ENCODE measurements around the gene TESK1. TPM values are rescaled to one million over a fixed set of nuclear protein-coding genes. Genes with fewer than 3 reads are reported as not detected.

TESK1 gene
- total and polyA plus RNA-seq, 2 of the 8 experiments (the other 6 are each of a cell fraction or from before 2014, with no cell fraction given): 13.5 to 13.9 TPM

DNA sequence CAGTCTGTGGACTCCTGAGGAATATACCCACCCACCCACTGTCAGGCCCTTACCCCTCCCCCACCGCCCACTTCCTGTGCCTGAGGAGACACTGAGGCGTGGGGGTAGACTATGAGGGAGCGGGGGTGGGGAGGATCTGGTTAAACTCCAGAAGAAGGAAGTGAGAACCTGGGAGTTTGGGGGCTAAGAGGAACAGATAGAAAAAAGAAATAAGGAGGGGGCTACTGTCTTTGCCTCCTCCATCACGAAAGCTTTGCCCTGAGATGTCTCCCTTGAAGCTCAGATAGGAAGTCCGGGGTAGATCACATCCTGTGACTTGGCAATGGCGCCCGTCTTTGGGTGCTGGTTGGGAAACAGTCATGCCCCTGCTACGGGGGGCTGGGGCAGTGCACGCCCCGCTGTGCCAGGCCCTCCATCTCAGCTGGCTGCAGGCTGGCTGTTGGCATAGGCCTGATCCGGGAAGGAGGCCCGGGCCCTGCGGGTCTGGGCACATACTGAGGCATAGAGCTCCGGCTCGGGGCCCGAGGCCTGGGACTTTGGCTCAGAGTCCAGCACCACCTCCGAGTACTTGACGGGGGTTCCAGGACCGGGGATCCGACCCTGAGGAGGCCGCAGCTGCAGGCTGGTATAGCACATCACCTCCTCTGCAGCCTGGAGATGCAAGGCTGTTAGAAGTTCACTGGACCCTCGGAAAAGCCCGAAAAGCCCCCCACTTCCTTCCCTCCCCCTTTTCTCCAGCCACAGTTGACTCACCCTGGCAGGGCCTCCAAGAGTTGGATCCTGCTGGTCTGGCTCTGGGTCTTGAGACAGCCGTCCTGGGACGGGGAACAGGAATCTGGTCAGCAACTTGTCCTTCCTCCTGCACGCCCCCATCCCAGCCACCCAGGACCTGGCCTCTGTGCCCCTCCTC, 44.6 kb downstream of the TESK1 start:
- no peak overlapping the region; a peak in 1 of 8 replicates for H3K4me3 ChIP-seq (ENCODE audit: extremely low read depth in 1 of 4, insufficient read depth in 2 of 4, low read depth in 3 of 4, low read length in 4 of 4)
- H2BK12ac ChIP-seq (ENCODE audit: low read depth, low read length): peak overlapping the region; percentile 50; the same call in 1 of the 2 replicates
- no peak overlapping the region for H3K27ac ChIP-seq (ENCODE audit: low read depth, low read length)
- peak overlapping the region; percentile 32; the same call in 1 of the 2 replicates for H2BK20ac ChIP-seq (ENCODE audit: low read length)
- H2BK15ac ChIP-seq (ENCODE audit: low read length): 0 out of 2 replicates have a peak overlapping the region, but pooled peaks have one; percentile 72
- H3K56ac ChIP-seq (replicated peaks; ENCODE audit: insufficient read length, low read depth, low read length): no peak overlapping the region
- DNase-seq (ENCODE audit: low read depth in 1 of 2, low spot score in 2 of 2): no peak
- H3K9me3 ChIP-seq (ENCODE audit: insufficient read depth in 2 of 2, low read depth in 1 of 2, low read length in 1 of 2): no peaks in the 10 kb centered on the region
- FAIRE-seq: no peak
- H2AFZ ChIP-seq (ENCODE audit: low read length): no peak overlapping the region
- no peak overlapping the region for H4K91ac ChIP-seq (replicated peaks; ENCODE audit: insufficient read length, low read length)
- H4K5ac ChIP-seq (ENCODE audit: insufficient read length, low read depth, low read length): no peak overlapping the region
- WGBS, 2 experiments (ENCODE audit: extremely low coverage in 1 of 2, insufficient coverage in 1 of 2, insufficient read length in 1 of 2, insufficient replicate concordance in 2 of 2, low coverage in 1 of 2, low lambda C conversion rate in 2 of 2, missing lambda C conversion rate in 1 of 2): 85% methylated on average over 23 of the region's 26 CpGs; no CpG with 5 or more reads in 1 of the 2 experiments
- H3K14ac ChIP-seq (ENCODE audit: insufficient read length): no peak overlapping the region
- no peak overlapping the region for H3K4ac ChIP-seq (replicated peaks; ENCODE audit: insufficient read length, low read depth, low read length)
- no peaks in the 10 kb centered on the region for H4K20me1 ChIP-seq (replicated peaks in 1 of 2; ENCODE audit: control insufficient read depth in 1 of 2, insufficient read depth in 2 of 2, low read length in 2 of 2)
- H4K8ac ChIP-seq (ENCODE audit: extremely low read depth, insufficient read depth, low read length): peak overlapping the region; percentile 9; the same call in 1 of the 2 replicates
- H3K4me2 ChIP-seq (ENCODE audit: insufficient read depth in 1 of 2, low read depth in 2 of 2, low read length in 2 of 2): peak overlapping the region in 1 of 2 experiments; percentile 45; a peak in 1 of 4 replicates
- H3K18ac ChIP-seq (ENCODE audit: extremely low read depth, low read length): no peak overlapping the region
- peak overlapping the region; percentile 52; the same call in 1 of the 2 replicates for H2BK5ac ChIP-seq (ENCODE audit: low read depth, low read length)
- 0 out of 2 replicates have a peak overlapping the region, but pooled peaks have one; percentile 9 for H2AK5ac ChIP-seq (ENCODE audit: low read depth, low read length)
- H3K9ac ChIP-seq (replicated peaks in 1 of 4; ENCODE audit: extremely low read depth in 1 of 4, low read depth in 3 of 4, low read length in 3 of 4): no peak overlapping the region
- H2BK120ac ChIP-seq (replicated peaks; ENCODE audit: low read depth, low read length): peak overlapping the region; percentile 10
- H3K79me2 ChIP-seq (ENCODE audit: control insufficient read depth in 1 of 2, insufficient read depth in 2 of 2, low read length in 2 of 2): no peaks in the 10 kb centered on the region
- ChIA-PET CTCF (ENCODE audit: partially characterized antibody) (interaction anchor here (0.5 to 8.1 kb wide), 11 partner anchors 11 to 83 kb away, joined by 3 to 149 read pairs (median 20); partner anchors contain the start of genes ARHGEF39, CCDC107, CD72 and RMRP), POLR2A (ENCODE audit: partially characterized antibody) (interaction anchor here (0.5 to 6.2 kb wide), 4 partner anchors 7 to 80 kb away, joined by 3 to 53 read pairs (median 3); partner anchors contain the start of genes CCDC107 and RMRP)
- no peaks in the 10 kb centered on the region for H3K36me3 ChIP-seq (ENCODE audit: control insufficient read depth in 2 of 4, insufficient read depth in 4 of 4, low read length in 3 of 4)
- H3K23me2 ChIP-seq (ENCODE audit: low read depth, low read length): peaks cover 10% of the 10 kb centered on the region; the same call in 1 of the 2 replicates
- H3K27me3 ChIP-seq (replicated peaks in 1 of 4; ENCODE audit: control insufficient read depth in 3 of 4, extremely low read depth in 1 of 4, insufficient read depth in 3 of 4, low read length in 3 of 4): no peaks in the 10 kb centered on the region
- no peaks in the 10 kb centered on the region for H3K79me1 ChIP-seq (ENCODE audit: low read depth, low read length)
- no peak overlapping the region for H3K23ac ChIP-seq (ENCODE audit: insufficient read length)
- H3K4me1 ChIP-seq (replicated peaks in 1 of 4; ENCODE audit: control insufficient read depth in 3 of 4, insufficient read depth in 4 of 4, low read length in 3 of 4): peaks cover 0 to 17% (median 12%) of the 10 kb centered on the region in 4 experiments; a peak in 5 of 7 replicates
- TF ChIP-seq FOSL1 (IDR thresholded peaks at IDR 0.05; ENCODE audit: insufficient read depth, low read depth, low read length): no peak
- TF ChIP-seq, protein P1, sequence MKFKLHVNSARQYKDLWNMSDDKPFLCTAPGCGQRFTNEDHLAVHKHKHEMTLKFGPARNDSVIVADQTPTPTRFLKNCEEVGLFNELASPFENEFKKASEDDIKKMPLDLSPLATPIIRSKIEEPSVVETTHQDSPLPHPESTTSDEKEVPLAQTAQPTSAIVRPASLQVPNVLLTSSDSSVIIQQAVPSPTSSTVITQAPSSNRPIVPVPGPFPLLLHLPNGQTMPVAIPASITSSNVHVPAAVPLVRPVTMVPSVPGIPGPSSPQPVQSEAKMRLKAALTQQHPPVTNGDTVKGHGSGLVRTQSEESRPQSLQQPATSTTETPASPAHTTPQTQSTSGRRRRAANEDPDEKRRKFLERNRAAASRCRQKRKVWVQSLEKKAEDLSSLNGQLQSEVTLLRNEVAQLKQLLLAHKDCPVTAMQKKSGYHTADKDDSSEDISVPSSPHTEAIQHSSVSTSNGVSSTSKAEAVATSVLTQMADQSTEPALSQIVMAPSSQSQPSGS (IDR thresholded peaks at IDR 0.05; ENCODE audit: low read length): no peak
- no peak for TF ChIP-seq POU5F1 (IDR thresholded peaks at IDR 0.05; ENCODE audit: low read depth, low read length)
- TF ChIP-seq, protein P2, sequence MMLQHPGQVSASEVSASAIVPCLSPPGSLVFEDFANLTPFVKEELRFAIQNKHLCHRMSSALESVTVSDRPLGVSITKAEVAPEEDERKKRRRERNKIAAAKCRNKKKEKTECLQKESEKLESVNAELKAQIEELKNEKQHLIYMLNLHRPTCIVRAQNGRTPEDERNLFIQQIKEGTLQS (IDR thresholded peaks at IDR 0.05; ENCODE audit: insufficient read depth, low read depth, low read length): no peak
- TF ChIP-seq TCF12 (IDR thresholded peaks at IDR 0.05; ENCODE audit: low read depth, low read length): no peak
- no peak for TF ChIP-seq RXRA (IDR thresholded peaks at IDR 0.05; ENCODE audit: insufficient read depth, low read depth, low read length)
- TF ChIP-seq JUND (IDR thresholded peaks at IDR 0.05; ENCODE audit: low read length): no peak
- no peak for TF ChIP-seq TBP (IDR thresholded peaks at IDR 0.05; ENCODE audit: low read depth, low read length)
